IMR-90 (cell line): ENCODE data around the gene OSGIN1. TPM values are rescaled to one million over a fixed set of nuclear protein-coding genes. Genes with fewer than 3 reads are reported as not detected.

ENCODE experiments used
- ATAC-seq: fragments of 200-7000 bp; cut with Tn5 transposase; 2 replicates; pipeline ENCODE4 v1.9.1; 2020; ENCODE audit warnings: low read depth, mild to moderate bottlenecking, moderate library complexity
- BruUV-seq: library from RNA; stranded (reverse); fragments of 400-500 nt; replicated peaks from 2 replicates; lab custom pipeline; 2021; lab: Mats Ljungman, UMichigan
- CTCF ChIA-PET: fragments of 300-600 bp; formaldehyde crosslinking; extraction: SDS; loops from one replicate; lab custom pipeline; 2021; ENCODE audit warnings: antibody characterized with exemption; lab: Yijun Ruan, JAX
- POLR2A ChIA-PET: fragments of 300-600 bp; sonication (Branson Sonifier 250); formaldehyde crosslinking; loops from one replicate; lab custom pipeline; 2022; ENCODE audit warnings: antibody characterized with exemption; ENCODE audit not compliant: unreplicated experiment; lab: Charles Lee
- DNase-seq: peaks from one replicate; pipeline ENCODE4 v3.0.0; 2013
- H2AFZ ChIP-seq: replicated peaks from 2 replicates; pipeline ENCODE3; 2013; ENCODE audit warnings: low read length, mild to moderate bottlenecking; ENCODE audit not compliant: poor library complexity
- H2AK5ac ChIP-seq: 2 replicates; pipeline ENCODE4 v1.6.1; 2013; ENCODE audit warnings: low read depth, low read length, inconsistent platforms
- H2AK9ac ChIP-seq: replicated peaks from 2 replicates; pipeline ENCODE3; 2013; ENCODE audit warnings: mild to moderate bottlenecking, low read depth, low read length, moderate library complexity; ENCODE audit not compliant: poor library complexity
- H2BK120ac ChIP-seq: 2 replicates; pipeline ENCODE4 v1.6.1; 2013; ENCODE audit warnings: low read depth, low read length, inconsistent platforms
- H2BK15ac ChIP-seq: 3 replicates; pipeline ENCODE4 v1.6.1; 2013; ENCODE audit warnings: low read depth, low read length, inconsistent platforms
- H2BK20ac ChIP-seq: 2 replicates; pipeline ENCODE4 v1.6.1; 2013; ENCODE audit warnings: low read depth, mild to moderate bottlenecking, inconsistent platforms, low read length, moderate library complexity
- H2BK5ac ChIP-seq: 2 replicates; pipeline ENCODE4 v1.6.1; 2013; ENCODE audit warnings: mild to moderate bottlenecking, low read depth, low read length, inconsistent platforms; ENCODE audit not compliant: poor library complexity, severe bottlenecking
- H3K14ac ChIP-seq: replicated peaks from 2 replicates; pipeline ENCODE4 v1.6.1; 2013; ENCODE audit warnings: low read depth, low read length, inconsistent platforms
- H3K18ac ChIP-seq: 2 replicates; pipeline ENCODE4 v1.6.1; 2013; ENCODE audit warnings: low read depth, low read length, control low read depth
- H3K23ac ChIP-seq: 2 replicates; pipeline ENCODE4 v1.6.1; 2013; ENCODE audit warnings: low read depth, low read length, inconsistent platforms
- H3K27ac ChIP-seq: 2 replicates; pipeline ENCODE4 v1.5.1; 2013; ENCODE audit warnings: mild to moderate bottlenecking, control low read depth, low read length; ENCODE audit not compliant: insufficient read depth
- H3K27me3 ChIP-seq: 2 replicates; pipeline ENCODE4 v1.6.1; 2013; ENCODE audit warnings: low read length; ENCODE audit not compliant: control insufficient read depth, insufficient read depth
- H3K36me3 ChIP-seq: 2 replicates; pipeline ENCODE4 v1.6.1; 2013; ENCODE audit warnings: low read length, mixed read lengths; ENCODE audit not compliant: control insufficient read depth, insufficient read depth
- H3K4ac ChIP-seq: 2 replicates; pipeline ENCODE4 v1.6.1; 2013; ENCODE audit warnings: low read depth, low read length, inconsistent platforms
- H3K4me1 ChIP-seq: 2 replicates; pipeline ENCODE4 v1.6.1; 2013; ENCODE audit warnings: low read length, mixed read lengths; ENCODE audit not compliant: control insufficient read depth, insufficient read depth
- H3K4me2 ChIP-seq: 2 replicates; pipeline ENCODE4 v1.6.1; 2013; ENCODE audit warnings: low read depth, mild to moderate bottlenecking, control low read depth, low read length, moderate library complexity
- H3K4me3 ChIP-seq: 2 replicates; pipeline ENCODE4 v1.5.1; 2013; ENCODE audit warnings: low read depth, mild to moderate bottlenecking, control low read depth, low read length, moderate library complexity; ENCODE audit not compliant: insufficient read depth
- H3K56ac ChIP-seq: 2 replicates; pipeline ENCODE4 v1.6.1; 2013; ENCODE audit warnings: low read length, inconsistent platforms; ENCODE audit not compliant: insufficient read depth; ENCODE audit errors: extremely low read depth
- H3K79me1 ChIP-seq, 2 experiments: 2 replicates each; pipeline ENCODE4 v1.6.1; 2013; ENCODE audit warnings: low read length in 2 of 2, inconsistent platforms in 1 of 2, low read depth in 1 of 2
- H3K9ac ChIP-seq: 2 replicates; pipeline ENCODE4 v1.6.1; 2013; ENCODE audit warnings: low read depth, low read length, control low read depth
- H3K9me1 ChIP-seq: 2 replicates; pipeline ENCODE4 v1.6.1; 2013; ENCODE audit warnings: low read length, inconsistent platforms; ENCODE audit not compliant: insufficient read depth
- H3K9me3 ChIP-seq: 2 replicates; pipeline ENCODE4 v1.6.1; 2013; ENCODE audit warnings: low read length; ENCODE audit not compliant: control insufficient read depth, insufficient read depth
- H4K20me1 ChIP-seq: 2 replicates; pipeline ENCODE4 v1.6.1; 2013; ENCODE audit warnings: low read length, inconsistent platforms; ENCODE audit not compliant: insufficient read depth
- H4K5ac ChIP-seq: 2 replicates; pipeline ENCODE4 v1.6.1; 2013; ENCODE audit warnings: mild to moderate bottlenecking, low read depth, low read length, control low read depth
- H4K8ac ChIP-seq, 2 experiments: 2 replicates each; pipeline ENCODE4 v1.6.1; 2013; ENCODE audit warnings: low read depth in 2 of 2, low read length in 2 of 2, control low read depth in 1 of 2, inconsistent platforms in 1 of 2
- H4K91ac ChIP-seq: 2 replicates; pipeline ENCODE4 v1.6.1; 2013; ENCODE audit warnings: low read depth, low read length, inconsistent platforms; ENCODE audit not compliant: insufficient read depth
- BHLHE40 ChIP-seq: fragments of 150-350 bp; IDR thresholded peaks from 2 replicates; pipeline ENCODE4 v1.6.1; 2016; ENCODE audit warnings: mild to moderate bottlenecking, low read depth, low read length
- CEBPB ChIP-seq: IDR thresholded peaks from 2 replicates; pipeline ENCODE4 v1.6.1; 2012; ENCODE audit warnings: low read depth, low read length, improper control_type of control experiment
- CTCF ChIP-seq: conservative IDR thresholded peaks from 2 replicates; pipeline ENCODE4 v1.5.1; 2012; ENCODE audit warnings: mild to moderate bottlenecking, low read depth, low read length, improper control_type of control experiment
- ELK1 ChIP-seq: fragments of 150-350 bp; IDR thresholded peaks from 2 replicates; pipeline ENCODE4 v1.6.1; 2016; ENCODE audit warnings: low read depth, mild to moderate bottlenecking, low read length, moderate library complexity, borderline replicate concordance
- FOS ChIP-seq: fragments of 150-350 bp; IDR thresholded peaks from 2 replicates; pipeline ENCODE4 v1.6.1; 2016; ENCODE audit warnings: low read depth, low read length
- MAFK ChIP-seq: IDR thresholded peaks from 2 replicates; pipeline ENCODE4 v1.6.1; 2012; ENCODE audit warnings: low read depth, low read length, improper control_type of control experiment
- MXI1 ChIP-seq: IDR thresholded peaks from 2 replicates; pipeline ENCODE4 v1.6.1; 2012; ENCODE audit warnings: low read depth, mild to moderate bottlenecking, low read length, moderate library complexity, borderline replicate concordance
- POLR2A ChIP-seq: IDR thresholded peaks from 2 replicates; pipeline ENCODE4 v1.6.1; 2012; ENCODE audit warnings: mild to moderate bottlenecking, low read depth, low read length
- RCOR1 ChIP-seq: IDR thresholded peaks from 2 replicates; pipeline ENCODE4 v1.6.1; 2012; ENCODE audit warnings: mild to moderate bottlenecking, low read length, improper control_type of control experiment; ENCODE audit not compliant: insufficient replicate concordance
- RFX5 ChIP-seq: IDR thresholded peaks from 2 replicates; pipeline ENCODE4 v1.8.0; 2012; ENCODE audit warnings: low read depth, mild to moderate bottlenecking, low read length, moderate library complexity
- USF2 ChIP-seq: fragments of 150-350 bp; IDR thresholded peaks from 2 replicates; pipeline ENCODE4 v1.6.1; 2017; ENCODE audit warnings: mild to moderate bottlenecking, antibody characterized with exemption, low read length, low read depth
- WGBS, 2 experiments: methylation state at CpG; one replicate each; pipeline versions ENCODE4 v1.1.5 to v1.1.7; 2013; ENCODE audit warnings: missing lambda C conversion rate in 2 of 2; ENCODE audit not compliant: insufficient read length in 1 of 2; ENCODE audit errors: extremely low coverage in 2 of 2; 5-methylcytosine and 5-hydroxymethylcytosine counted together
- dilution Hi-C: fragments of 300-500 bp; cut with HindIII; formaldehyde crosslinking; loops from one replicate; pipeline ENCODE4 v1.14.3; 2018; ENCODE audit warnings: low sequenced_read_pairs; ENCODE audit not compliant: unreplicated experiment
- in situ Hi-C: fragments of 300-500 bp; cut with MboI; formaldehyde crosslinking; loops from 3 replicates; pipeline ENCODE4 v1.14.3; 2019; ENCODE audit warnings: low sequenced_read_pairs, inconsistent platforms, mixed read lengths
- intact Hi-C: fragments of 100-400 bp; cut with micrococcal nuclease; formaldehyde crosslinking; loops from 2 replicates; pipeline ENCODE4 v1.10.0; 2022
- polyA plus RNA-seq, 3 experiments: library from polyadenylated mRNA; depleted of rRNA; stranded (reverse); fragments of >200 nt; gene quantifications; 2 replicates each; pipeline ENCODE4 v1.2.3, GENCODE V29; 2012; ENCODE audit warnings: low replicate concordance in 1 of 3
- total RNA-seq: library from RNA; depleted of rRNA; stranded (reverse); fragments of >200 nt; gene quantifications from 2 replicates; pipeline ENCODE4 v1.2.3, GENCODE V29; 2012

OSGIN1 gene
- total and polyA plus RNA-seq, 2 of the 4 experiments (the other 2 are of a cell fraction): 0.90 to 6.4 TPM

- Histone ChIP-seq H3K79me1 (no peaks in the 10 kb centered on the region), H3K27ac (no peak overlapping the region), H2BK20ac (no peak overlapping the region), H2BK5ac (no peak overlapping the region), H4K5ac (no peak overlapping the region), H2BK15ac (no peak overlapping the region), H3K36me3 (no peaks in the 10 kb centered on the region), H2BK120ac (no peak overlapping the region), H3K9me3 (no peaks in the 10 kb centered on the region), H3K18ac (no peak overlapping the region), H3K14ac (no peak overlapping the region), H3K27me3 (no peaks in the 10 kb centered on the region; the same call in 1 of the 2 replicates), H3K4me2 (no peak overlapping the region), H3K4me1 (peaks cover 6% of the 10 kb centered on the region), H3K9ac (no peak overlapping the region), H3K4ac (no peak overlapping the region), H3K56ac (no peak overlapping the region), H2AK5ac (no peak overlapping the region), H4K8ac (no peak overlapping the region), H3K23ac (no peak overlapping the region), H3K9me1 (no peaks in the 10 kb centered on the region; the same call in 1 of the 2 replicates), H4K91ac (no peak overlapping the region), H3K4me3 (no peak overlapping the region), H2AK9ac (no peak overlapping the region), H4K20me1 (no peaks in the 10 kb centered on the region), H2AFZ (no peak overlapping the region)
- BruUV-seq: no TSS peak
- intact Hi-C loops (no loop called here), in situ Hi-C loops (no loop called here), dilution Hi-C loops (no loop called here)
- TF ChIP-seq RFX5: no peak
- no peak for TF ChIP-seq BHLHE40
- TF ChIP-seq MXI1: no peak
- no peak for TF ChIP-seq USF2
- no peak for TF ChIP-seq CTCF
- no peak for TF ChIP-seq ELK1
- TF ChIP-seq RCOR1: no peak
- TF ChIP-seq FOS: no peak
- no peak for TF ChIP-seq MAFK
- TF ChIP-seq CEBPB: no peak
- TF ChIP-seq POLR2A: no peak
- no peak for ATAC-seq
- DNase-seq: peak; percentile 67
- CTCF ChIA-PET: no interaction called here
- WGBS, 2 experiments: 72% methylated on average over 12 of the region's 28 CpGs; no CpG with 5 or more reads in 1 of the 2 experiments
- POLR2A ChIA-PET: no interaction called here
Observed at GRCh38 chr16:83933885-83934683, 19.0 kb upstream of the OSGIN1 start.
